D721Med (cell line): ENCODE measurements around the gene HSD17B1.
A peak's percentile ranks its signal among the peaks of the same experiment; 100 is the strongest.

Source experiments
- DNase-seq: peaks from one replicate; pipeline ENCODE4 v3.0.0; 2011; ENCODE audit warnings: low spot score; ENCODE audit not compliant: insufficient read length
- FAIRE-seq: peaks from 2 replicates; lab custom pipeline; 2011; peaks lifted over from hg19 to GRCh38; lab: Jason Lieb, UNC
- TF ChIP-seq, protein P1 (sequence below): IDR thresholded peaks from 2 replicates; pipeline ENCODE4 v1.5.1; 2012; ENCODE audit warnings: mild to moderate bottlenecking, control low read depth; ENCODE audit not compliant: insufficient read depth; ENCODE audit errors: missing control alignments

Gene HSD17B1

GRCh38 chr17:42512733-42513251 is 39.9 kb upstream of the HSD17B1 start:
- no peak for DNase-seq
- no peak for FAIRE-seq
- TF ChIP-seq, protein P1, sequence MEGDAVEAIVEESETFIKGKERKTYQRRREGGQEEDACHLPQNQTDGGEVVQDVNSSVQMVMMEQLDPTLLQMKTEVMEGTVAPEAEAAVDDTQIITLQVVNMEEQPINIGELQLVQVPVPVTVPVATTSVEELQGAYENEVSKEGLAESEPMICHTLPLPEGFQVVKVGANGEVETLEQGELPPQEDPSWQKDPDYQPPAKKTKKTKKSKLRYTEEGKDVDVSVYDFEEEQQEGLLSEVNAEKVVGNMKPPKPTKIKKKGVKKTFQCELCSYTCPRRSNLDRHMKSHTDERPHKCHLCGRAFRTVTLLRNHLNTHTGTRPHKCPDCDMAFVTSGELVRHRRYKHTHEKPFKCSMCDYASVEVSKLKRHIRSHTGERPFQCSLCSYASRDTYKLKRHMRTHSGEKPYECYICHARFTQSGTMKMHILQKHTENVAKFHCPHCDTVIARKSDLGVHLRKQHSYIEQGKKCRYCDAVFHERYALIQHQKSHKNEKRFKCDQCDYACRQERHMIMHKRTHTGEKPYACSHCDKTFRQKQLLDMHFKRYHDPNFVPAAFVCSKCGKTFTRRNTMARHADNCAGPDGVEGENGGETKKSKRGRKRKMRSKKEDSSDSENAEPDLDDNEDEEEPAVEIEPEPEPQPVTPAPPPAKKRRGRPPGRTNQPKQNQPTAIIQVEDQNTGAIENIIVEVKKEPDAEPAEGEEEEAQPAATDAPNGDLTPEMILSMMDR = no peak

GRCh38 chr17:42513686-42514085 is 39.0 kb upstream of the HSD17B1 start:
- FAIRE-seq = no peak
- no peak for DNase-seq

DNA sequence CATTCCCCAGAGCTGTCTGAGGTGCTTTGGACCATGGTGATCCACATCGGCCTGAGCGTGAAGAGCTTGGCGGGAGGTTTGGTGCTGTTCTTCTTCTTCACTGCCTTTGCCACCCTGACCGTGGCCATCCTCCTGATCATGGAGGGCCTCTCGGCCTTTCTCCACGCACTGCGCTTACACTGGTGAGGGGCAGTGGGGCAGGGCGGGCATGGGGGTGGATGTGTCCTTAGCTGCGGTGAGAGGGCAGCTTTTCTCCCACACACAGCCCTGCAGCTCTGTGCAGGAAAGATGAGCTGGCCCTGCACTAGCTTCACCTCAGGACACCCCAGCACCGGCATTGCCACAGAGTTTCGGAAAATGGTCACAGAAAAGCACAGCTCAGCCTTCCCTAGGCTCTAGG is 38.4 kb upstream of the HSD17B1 start:
- TF ChIP-seq, protein P1 = no peak
- DNase-seq = no peak
- FAIRE-seq = no peak

More at GRCh38 chr17:42513686-42514085, 39.0 kb upstream of the HSD17B1 start:
- TF ChIP-seq, protein P1 = no peak

DNA sequence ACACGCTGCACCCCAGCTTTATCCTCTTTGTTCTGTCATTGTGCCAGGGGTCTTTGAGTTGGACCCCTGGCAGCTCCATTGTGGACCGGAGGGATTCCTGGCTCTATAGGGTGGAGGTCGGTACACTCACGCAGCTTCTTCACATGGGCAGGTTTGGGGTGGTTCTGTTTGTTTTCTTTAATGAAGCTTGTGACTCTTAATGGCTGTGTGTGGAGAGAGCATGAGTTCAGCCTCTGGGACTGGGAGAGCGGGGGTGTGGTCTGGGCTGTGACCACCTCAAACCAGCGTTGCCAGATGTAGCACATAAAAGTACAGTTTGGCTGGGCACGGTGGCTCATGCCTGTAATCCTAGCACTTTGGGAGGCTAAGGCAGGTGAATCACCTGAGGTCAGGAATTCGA is 37.9 kb upstream of the HSD17B1 start:
- no peak for FAIRE-seq
- TF ChIP-seq, protein P1 = no peak

GRCh38 chr17:42517516-42517915 is 35.2 kb upstream of the HSD17B1 start:
- FAIRE-seq = no peak
- peak; percentile 81 for DNase-seq
- TF ChIP-seq, protein P1 = peak; percentile 97

More for the DNA sequence above, 37.9 kb upstream of the HSD17B1 start:
- no peak for DNase-seq

- TF ChIP-seq, protein P1 = no peak
- no peak for DNase-seq
- no peak for FAIRE-seq
Observed at GRCh38 chr17:42518046-42518754, 34.5 kb upstream of the HSD17B1 start.

DNA sequence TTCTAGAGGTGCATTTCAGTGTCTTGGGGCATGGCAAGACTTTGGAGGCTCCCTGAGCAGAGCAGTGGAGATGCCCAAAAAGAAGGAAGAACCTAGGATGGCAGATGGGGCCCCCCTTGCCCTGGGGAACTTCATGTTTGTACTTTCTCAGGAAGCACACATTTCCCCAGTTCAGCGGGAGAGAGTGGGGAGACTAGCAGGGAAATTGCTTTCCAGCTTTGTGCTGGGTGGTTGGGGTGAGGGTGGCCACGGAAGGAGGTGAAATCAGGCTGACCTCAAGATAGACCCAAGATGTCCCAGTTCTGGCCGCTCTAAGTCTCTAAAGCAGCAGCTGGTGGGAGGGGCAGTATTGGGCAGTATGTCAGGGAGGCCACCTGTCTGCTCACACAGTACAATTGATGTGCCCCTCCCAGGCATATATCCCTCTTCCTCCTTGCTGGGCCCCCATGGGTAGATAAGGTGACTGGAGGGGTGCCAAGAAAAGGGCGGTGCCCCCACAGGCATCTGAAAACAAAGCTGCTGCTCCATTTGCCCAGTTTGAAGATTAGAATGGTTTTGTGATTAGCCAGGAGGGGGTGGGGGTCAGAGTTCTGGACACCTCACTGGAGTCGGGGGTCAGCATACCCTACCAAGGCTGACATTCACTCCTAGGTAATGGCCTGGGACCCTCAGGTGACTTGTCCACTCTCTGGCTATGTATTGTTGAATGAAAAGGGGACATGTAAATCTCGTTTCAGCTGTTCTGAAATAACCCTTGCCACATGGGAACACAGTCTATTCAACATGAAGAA is 33.8 kb upstream of the HSD17B1 start:
- DNase-seq (no peak), FAIRE-seq (no peak)
- TF ChIP-seq, protein P1 = no peak
